GM12878 (cell line): Measurements from ENCODE around the gene PSMA2. TPM values are rescaled to one million over a fixed set of nuclear protein-coding genes. Genes with fewer than 3 reads are reported as not detected.
A peak's percentile ranks its signal among the peaks of the same experiment; 100 is the strongest.

Experiments used
- BCL3 ChIP-seq: IDR thresholded peaks from 2 replicates; pipeline ENCODE4 v1.6.1; 2011; ENCODE audit warnings: borderline replicate concordance, low read depth, mild to moderate bottlenecking, moderate library complexity, low read length; ENCODE audit not compliant: insufficient read depth, poor library complexity, severe bottlenecking
- CREB1 ChIP-seq: IDR thresholded peaks from 2 replicates; pipeline ENCODE4 v1.6.1; 2012; ENCODE audit warnings: low read depth, mild to moderate bottlenecking, inconsistent platforms
- CREM ChIP-seq: IDR thresholded peaks from 2 replicates; pipeline ENCODE4 v1.6.1; 2014; ENCODE audit warnings: antibody characterized with exemption, low read depth
- E2F8 ChIP-seq: fragments of 450-650 bp; IDR thresholded peaks from 2 replicates; pipeline ENCODE4 v1.6.1; 2018; ENCODE audit warnings: mild to moderate bottlenecking, low read depth, moderate library complexity; ENCODE audit not compliant: partially characterized antibody
- HDAC2 ChIP-seq: fragments of 200-600 bp; sonication (generic); IDR thresholded peaks from 2 replicates; pipeline ENCODE4 v1.6.1; 2017
- JUNB ChIP-seq: IDR thresholded peaks from 2 replicates; pipeline ENCODE4 v1.6.1; 2016; ENCODE audit warnings: antibody characterized with exemption, mild to moderate bottlenecking
- KAT2A ChIP-seq: conservative IDR thresholded peaks from 2 replicates; pipeline ENCODE4 v1.6.1; 2011; ENCODE audit warnings: low read depth, low read length; ENCODE audit not compliant: control insufficient read depth
- MLLT1 ChIP-seq: fragments of 450-650 bp; IDR thresholded peaks from 2 replicates; pipeline ENCODE4 v1.6.1; 2016; ENCODE audit warnings: mild to moderate bottlenecking
- PBX3 ChIP-seq: IDR thresholded peaks from 2 replicates; pipeline ENCODE4 v1.6.1; 2011; ENCODE audit warnings: mild to moderate bottlenecking, low read depth, low read length, moderate library complexity; ENCODE audit not compliant: insufficient replicate concordance
- RAD21 ChIP-seq: IDR thresholded peaks from 2 replicates; pipeline ENCODE4 v1.6.1; 2011; ENCODE audit warnings: mild to moderate bottlenecking, low read depth, low read length, moderate library complexity; ENCODE audit not compliant: insufficient read depth
- SIX5 ChIP-seq: IDR thresholded peaks from 2 replicates; pipeline ENCODE4 v1.6.1; 2011; ENCODE audit warnings: mild to moderate bottlenecking, low read depth, low read length, moderate library complexity; ENCODE audit not compliant: severe bottlenecking
- SMAD5 ChIP-seq: IDR thresholded peaks from 2 replicates; pipeline ENCODE4 v1.6.1; 2016; ENCODE audit warnings: antibody characterized with exemption, low read depth
- SUPT20H ChIP-seq: IDR thresholded peaks from 2 replicates; pipeline ENCODE4 v1.6.1; 2011; ENCODE audit warnings: low read depth, mild to moderate bottlenecking, low read length, moderate library complexity, borderline replicate concordance; ENCODE audit not compliant: control insufficient read depth
- TARDBP ChIP-seq: IDR thresholded peaks from 2 replicates; pipeline ENCODE4 v1.6.1; 2016; ENCODE audit warnings: borderline replicate concordance
- TCF3 ChIP-seq: IDR thresholded peaks from 2 replicates; pipeline ENCODE4 v1.6.1; 2012; ENCODE audit warnings: low read depth, mild to moderate bottlenecking, low read length, borderline replicate concordance; ENCODE audit not compliant: insufficient read depth
- ZNF592 ChIP-seq: fragments of 450-650 bp; IDR thresholded peaks from 2 replicates; pipeline ENCODE4 v1.6.1; 2017; ENCODE audit warnings: mild to moderate bottlenecking, moderate library complexity
- ZZZ3 ChIP-seq: IDR thresholded peaks from 2 replicates; pipeline ENCODE4 v1.6.1; 2011; ENCODE audit warnings: low read depth; ENCODE audit not compliant: control insufficient read depth, insufficient read length
- polyA plus RNA-seq, 11 experiments: library from polyadenylated mRNA; depleted of rRNA in 4 of 11; unstranded in 6 of 11; stranded (reverse) in 5 of 11; fragments of >200 nt; fragmentation: Nextera tagmentation in 4 of 11; fragmentation: Illumina TruSeq in 1 of 11; extraction: Ambion mirVana in 4 of 11; extraction: Trizol in 1 of 11; gene quantifications; 1 replicate in 1 of 11; 2 replicates in 10 of 11; pipeline versions ENCODE4 v1.2.1 to v1.2.3, GENCODE V29; 2011 to 2016; ENCODE audit warnings: inconsistent platforms in 2 of 11, missing spikeins in 2 of 11, low read depth in 1 of 11
- total RNA-seq, 4 experiments: library from RNA; depleted of rRNA in 3 of 4; stranded (reverse); fragments of >200 nt in 3 of 4; fragmentation: Illumina TruSeq in 1 of 4; extraction: Trizol in 1 of 4; gene quantifications; 2 replicates each; pipeline versions ENCODE4 v1.2.1 to v1.2.3, GENCODE V29; 2013 to 2021

The PSMA2 gene
- total and polyA plus RNA-seq, 10 of the 15 experiments (the other 5 are each of a cell fraction or from before 2014, with no cell fraction given): 129 to 1,223 (median 317) TPM

GRCh38 chr7:42869131-42870020, 62.6 kb downstream of the PSMA2 start (continued):
- TF ChIP-seq ZNF592 (no peak), HDAC2 (no peak), SUPT20H (no peak), ZZZ3 (no peak), MLLT1 (no peak), RAD21 (no peak), E2F8 (no peak), SIX5 (no peak), PBX3 (no peak), CREB1 (peak; percentile 53), SMAD5 (no peak), BCL3 (no peak), JUNB (peak; percentile 91), CREM (peak; percentile 81), TCF3 (no peak), KAT2A (no peak), TARDBP (no peak)
